ENCODE results near the gene OR10P1.

DNA sequence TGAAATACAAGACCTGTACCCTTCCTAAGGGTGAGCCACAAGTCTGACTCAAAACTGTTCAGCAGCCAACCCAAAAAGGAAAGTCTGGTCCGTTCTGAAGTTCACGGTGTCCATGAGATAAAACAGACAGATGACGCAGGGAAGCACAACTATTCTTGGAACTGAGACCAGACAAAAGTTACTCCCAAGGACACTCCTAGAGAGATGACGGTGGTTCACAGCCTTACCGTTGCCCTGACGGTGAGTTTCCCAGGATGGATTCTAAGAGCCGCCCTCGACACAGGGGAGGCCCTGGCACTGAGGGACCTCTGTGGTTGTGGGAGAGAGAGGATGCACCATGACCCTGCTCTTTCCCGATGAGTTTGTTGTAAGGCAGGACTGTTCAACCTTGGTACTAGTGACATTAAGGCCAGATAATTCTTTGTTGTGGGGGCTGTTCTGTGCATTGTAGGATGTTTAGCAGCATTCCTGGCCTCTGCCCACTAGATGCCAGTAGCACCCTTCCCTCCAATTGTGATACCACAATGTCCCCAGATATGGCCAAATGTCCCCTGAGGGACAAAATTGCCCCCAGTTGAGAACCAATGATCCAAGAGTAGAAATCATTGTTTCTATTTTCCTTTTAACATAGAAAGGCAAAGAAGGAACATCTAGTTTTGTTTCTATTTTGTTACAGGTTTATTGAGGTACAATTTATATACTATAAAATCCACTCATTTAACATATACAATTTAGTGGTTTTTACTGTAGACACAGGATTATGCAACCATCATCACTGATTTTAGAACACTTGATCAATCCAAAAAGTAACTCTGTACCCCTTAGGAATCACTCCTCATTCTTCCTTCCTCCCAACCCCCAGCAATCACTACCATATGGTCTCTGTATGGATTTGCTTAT is 23.0 kb downstream of the OR10P1 start:
- TF ChIP-seq, protein P1, sequence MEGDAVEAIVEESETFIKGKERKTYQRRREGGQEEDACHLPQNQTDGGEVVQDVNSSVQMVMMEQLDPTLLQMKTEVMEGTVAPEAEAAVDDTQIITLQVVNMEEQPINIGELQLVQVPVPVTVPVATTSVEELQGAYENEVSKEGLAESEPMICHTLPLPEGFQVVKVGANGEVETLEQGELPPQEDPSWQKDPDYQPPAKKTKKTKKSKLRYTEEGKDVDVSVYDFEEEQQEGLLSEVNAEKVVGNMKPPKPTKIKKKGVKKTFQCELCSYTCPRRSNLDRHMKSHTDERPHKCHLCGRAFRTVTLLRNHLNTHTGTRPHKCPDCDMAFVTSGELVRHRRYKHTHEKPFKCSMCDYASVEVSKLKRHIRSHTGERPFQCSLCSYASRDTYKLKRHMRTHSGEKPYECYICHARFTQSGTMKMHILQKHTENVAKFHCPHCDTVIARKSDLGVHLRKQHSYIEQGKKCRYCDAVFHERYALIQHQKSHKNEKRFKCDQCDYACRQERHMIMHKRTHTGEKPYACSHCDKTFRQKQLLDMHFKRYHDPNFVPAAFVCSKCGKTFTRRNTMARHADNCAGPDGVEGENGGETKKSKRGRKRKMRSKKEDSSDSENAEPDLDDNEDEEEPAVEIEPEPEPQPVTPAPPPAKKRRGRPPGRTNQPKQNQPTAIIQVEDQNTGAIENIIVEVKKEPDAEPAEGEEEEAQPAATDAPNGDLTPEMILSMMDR (IDR thresholded peaks at IDR 0.05) = peak in 2 of 4 experiments; percentile 28 to 34
- TF ChIP-seq POLR2A (IDR thresholded peaks at IDR 0.05) = no peak

All from prostate gland (tissue), 2 donors.